Metanephros (tissue), 1 donor: ENCODE results near the gene C5orf15. TPM values are rescaled to one million over a fixed set of nuclear protein-coding genes. Genes with fewer than 3 reads are reported as not detected.

ENCODE experiments used
- total RNA-seq: library from RNA; depleted of rRNA; stranded (reverse); fragments of >200 nt; gene quantifications from one replicate; pipeline ENCODE4 v1.2.3, GENCODE V29; 2014

The C5orf15 gene
- total RNA-seq, result 81.7 TPM

GRCh38 chr5:133968204-133968980 is at the start of gene C5orf15:
Gene C5orf15, minus strand, starts transcription at chr5:133968625. Its CDS starts 41 bp downstream, at chr5:133968584.

DNA sequence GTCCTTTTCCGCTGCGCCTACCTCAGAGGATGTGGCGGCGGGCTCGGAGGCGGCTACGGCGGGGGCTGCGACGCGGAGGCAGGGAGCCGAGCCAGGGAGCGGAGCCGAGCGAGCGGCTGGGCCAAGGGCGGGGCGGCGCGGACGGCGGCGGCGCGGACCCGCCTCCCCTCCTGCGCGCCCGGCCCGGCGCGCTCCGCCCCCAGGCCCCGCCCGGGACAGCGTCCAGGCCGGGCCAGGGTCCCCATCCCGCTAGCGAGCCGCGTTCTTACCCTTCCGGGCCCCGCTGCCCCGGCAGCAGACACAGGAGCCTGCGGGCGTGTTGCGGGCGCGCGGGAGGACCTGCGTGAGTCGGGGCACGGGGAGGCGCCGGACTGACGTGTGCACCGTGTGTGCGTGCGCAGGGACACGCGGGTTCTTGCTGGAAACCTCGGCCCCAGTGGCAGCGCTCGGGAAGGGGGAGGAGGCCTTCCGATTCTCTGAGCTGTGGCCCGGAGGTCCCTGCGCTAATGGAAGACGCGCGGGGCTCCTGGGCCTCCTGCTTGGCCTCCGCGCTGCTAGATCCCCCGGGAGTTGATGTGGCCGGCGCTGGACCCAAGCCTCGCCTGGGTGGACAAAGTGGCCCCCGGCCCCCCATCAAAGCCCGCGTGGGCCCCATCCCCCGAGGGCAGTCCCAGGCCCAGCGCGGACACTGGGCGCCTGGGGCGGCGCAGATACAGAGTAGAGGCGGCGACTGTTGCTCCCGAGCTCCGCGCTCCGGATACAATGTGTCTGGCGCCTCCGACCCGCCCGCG is 36.4 kb upstream of the C5orf15 start, which contains the start of gene VDAC1:
Gene VDAC1, minus strand, starts transcription at position 350 of the 791 bp plus-strand sequence. CDS start 11,963 bp downstream, outside the sequence.

Other genes starting within 250 kb of the C5orf15 start
- 128 TPM for gene VDAC1, start 36.4 kb upstream of the C5orf15 start, total RNA-seq
- 4.7 TPM for gene TCF7, start 146.1 kb upstream of the C5orf15 start, total RNA-seq
- 278 TPM for gene SKP1, start 208.3 kb upstream of the C5orf15 start, total RNA-seq